ENCODE measurements around the gene SUDS3.

DNA sequence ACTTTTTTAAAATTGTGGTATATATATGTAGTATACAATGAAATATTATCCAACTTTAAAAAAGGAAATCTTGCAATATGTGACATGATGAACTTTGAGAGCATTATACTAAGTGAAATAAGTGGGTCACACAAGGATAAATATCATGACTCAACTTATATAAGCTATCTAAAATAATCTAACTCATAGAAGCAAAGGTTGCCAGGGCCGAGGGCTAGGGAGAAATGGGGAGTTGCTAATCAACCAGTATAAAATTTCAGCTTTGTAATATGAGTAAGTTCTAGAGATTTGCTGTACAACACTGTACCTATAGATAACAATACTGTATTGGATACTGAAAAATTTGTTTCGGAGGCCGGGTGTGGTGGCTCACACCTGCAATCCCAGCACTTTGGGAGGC, 42.1 kb upstream of the SUDS3 start:
- TF ChIP-seq, protein P1, sequence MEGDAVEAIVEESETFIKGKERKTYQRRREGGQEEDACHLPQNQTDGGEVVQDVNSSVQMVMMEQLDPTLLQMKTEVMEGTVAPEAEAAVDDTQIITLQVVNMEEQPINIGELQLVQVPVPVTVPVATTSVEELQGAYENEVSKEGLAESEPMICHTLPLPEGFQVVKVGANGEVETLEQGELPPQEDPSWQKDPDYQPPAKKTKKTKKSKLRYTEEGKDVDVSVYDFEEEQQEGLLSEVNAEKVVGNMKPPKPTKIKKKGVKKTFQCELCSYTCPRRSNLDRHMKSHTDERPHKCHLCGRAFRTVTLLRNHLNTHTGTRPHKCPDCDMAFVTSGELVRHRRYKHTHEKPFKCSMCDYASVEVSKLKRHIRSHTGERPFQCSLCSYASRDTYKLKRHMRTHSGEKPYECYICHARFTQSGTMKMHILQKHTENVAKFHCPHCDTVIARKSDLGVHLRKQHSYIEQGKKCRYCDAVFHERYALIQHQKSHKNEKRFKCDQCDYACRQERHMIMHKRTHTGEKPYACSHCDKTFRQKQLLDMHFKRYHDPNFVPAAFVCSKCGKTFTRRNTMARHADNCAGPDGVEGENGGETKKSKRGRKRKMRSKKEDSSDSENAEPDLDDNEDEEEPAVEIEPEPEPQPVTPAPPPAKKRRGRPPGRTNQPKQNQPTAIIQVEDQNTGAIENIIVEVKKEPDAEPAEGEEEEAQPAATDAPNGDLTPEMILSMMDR (IDR thresholded peaks at IDR 0.05), result no peak
- TF ChIP-seq RAD21 (IDR thresholded peaks at IDR 0.05; ENCODE audit: low read length), result no peak
- TF ChIP-seq NRF1 (IDR thresholded peaks at IDR 0.05; ENCODE audit: low read depth, low read length), result no peak
- no peak for TF ChIP-seq ELF1 (IDR thresholded peaks at IDR 0.05)
- TF ChIP-seq RFX5 (IDR thresholded peaks at IDR 0.05; ENCODE audit: low read length), result no peak
- TF ChIP-seq, protein P2, sequence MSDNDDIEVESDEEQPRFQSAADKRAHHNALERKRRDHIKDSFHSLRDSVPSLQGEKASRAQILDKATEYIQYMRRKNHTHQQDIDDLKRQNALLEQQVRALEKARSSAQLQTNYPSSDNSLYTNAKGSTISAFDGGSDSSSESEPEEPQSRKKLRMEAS (IDR thresholded peaks at IDR 0.05; ENCODE audit: low read depth), result no peak
- TF ChIP-seq MXI1 (IDR thresholded peaks at IDR 0.05; ENCODE audit: low read depth, low read length), result no peak
- TF ChIP-seq FOXM1 (IDR thresholded peaks at IDR 0.05; ENCODE audit: low read depth), result no peak
- no peak for TF ChIP-seq EZH2phosphoT487 (IDR thresholded peaks at IDR 0.05; ENCODE audit: borderline replicate concordance, low read depth)
- no peak for TF ChIP-seq POLR2AphosphoS5 (IDR thresholded peaks at IDR 0.05; ENCODE audit: low read depth, low read length)
- no peak for TF ChIP-seq EP300 (IDR thresholded peaks at IDR 0.05; ENCODE audit: borderline replicate concordance in 1 of 2, low read depth in 1 of 2, low read length in 1 of 2)
- TF ChIP-seq MEF2A (IDR thresholded peaks at IDR 0.05; ENCODE audit: borderline replicate concordance, low read depth), result no peak
- no peak for TF ChIP-seq GABPA (IDR thresholded peaks at IDR 0.05; ENCODE audit: low read depth)
